Measurements from ENCODE around the gene DNAJA3. TPM values are rescaled to one million over a fixed set of nuclear protein-coding genes. Genes with fewer than 3 reads are reported as not detected.

Gene DNAJA3
- total RNA-seq, 2 experiments from 2014 or later = 86.8 to 101 TPM

- POLR2A ChIA-PET = interaction anchor here (1.0 kb wide), 1 partner anchor 16 kb away, joined by 3 read pairs; no protein-coding TSS in a partner anchor
- Mint-ChIP-seq H3K4me1 (ENCODE audit: low read depth) (peaks cover 2% of the 10 kb centered on the region), H3K27me3 (no peaks in the 10 kb centered on the region), H3K9me3 (no peaks in the 10 kb centered on the region), H3K4me3 (no peak overlapping the region), H3K27ac (no peak overlapping the region), H3K36me3 (ENCODE audit: low read depth) (peaks cover 3% of the 10 kb centered on the region)
- CTCF ChIA-PET = interaction anchor here (1.1 kb wide), 1 partner anchor 20 kb away, joined by 4 read pairs; no protein-coding TSS in a partner anchor
- TF ChIP-seq CTCF (IDR thresholded peaks at IDR 0.05) = no peak
- ATAC-seq (no peak), DNase-seq (no peak)
- intact Hi-C loops (cut with micrococcal nuclease) = no loop called here
Observed at GRCh38 chr16:4381935-4382794, 43.5 kb upstream of the DNAJA3 start.

GRCh38 chr16:4382795-4383357 lies 42.8 kb upstream of the DNAJA3 start:
- CTCF ChIA-PET = no interaction called here
- POLR2A ChIA-PET = no interaction called here
- Mint-ChIP-seq H3K36me3 (ENCODE audit: low read depth) (peaks cover 3% of the 10 kb centered on the region), H3K9me3 (no peaks in the 10 kb centered on the region), H3K27me3 (no peaks in the 10 kb centered on the region), H3K4me1 (ENCODE audit: low read depth) (peaks cover under 1% of the 10 kb centered on the region), H3K4me3 (no peak overlapping the region), H3K27ac (no peak overlapping the region)
- no peak for DNase-seq
- intact Hi-C loops (cut with micrococcal nuclease) = no loop called here
- no peak for TF ChIP-seq CTCF (IDR thresholded peaks at IDR 0.05)
- no peak for ATAC-seq

GRCh38 chr16:4383591-4384444 lies 41.9 kb upstream of the DNAJA3 start:
- H3K27me3 Mint-ChIP-seq = no peaks in the 10 kb centered on the region
- no peak overlapping the region for H3K27ac Mint-ChIP-seq
- no peak for TF ChIP-seq CTCF (IDR thresholded peaks at IDR 0.05)
- ChIA-PET CTCF (no interaction called here), POLR2A (interaction anchor here (1.0 kb wide), 1 partner anchor 10 kb away, joined by 3 read pairs; no protein-coding TSS in a partner anchor)
- no peak for ATAC-seq
- intact Hi-C loops (cut with micrococcal nuclease) = no loop called here
- H3K9me3 Mint-ChIP-seq = no peaks in the 10 kb centered on the region
- no peaks in the 10 kb centered on the region for H3K4me1 Mint-ChIP-seq (ENCODE audit: low read depth)
- no peak for DNase-seq
- peaks cover 3% of the 10 kb centered on the region for H3K36me3 Mint-ChIP-seq (ENCODE audit: low read depth)
- H3K4me3 Mint-ChIP-seq = no peak overlapping the region

- H3K27me3 Mint-ChIP-seq = no peaks in the 10 kb centered on the region
- no peaks in the 10 kb centered on the region for H3K9me3 Mint-ChIP-seq
- no peak overlapping the region for H3K27ac Mint-ChIP-seq
- H3K4me1 Mint-ChIP-seq (ENCODE audit: low read depth) = no peaks in the 10 kb centered on the region
- H3K36me3 Mint-ChIP-seq (ENCODE audit: low read depth) = peaks cover 3% of the 10 kb centered on the region
- CTCF ChIA-PET = interaction anchor here (1.5 kb wide), 2 partner anchors 18 to 19 kb away, joined by 4 to 5 read pairs; no protein-coding TSS in a partner anchor
- no peak for TF ChIP-seq CTCF (IDR thresholded peaks at IDR 0.05)
- ATAC-seq (no peak), DNase-seq (no peak)
- POLR2A ChIA-PET = interaction anchor here (1.0 kb wide), 1 partner anchor 11 kb away, joined by 3 read pairs; no protein-coding TSS in a partner anchor
- no peak overlapping the region for H3K4me3 Mint-ChIP-seq
- intact Hi-C loops (cut with micrococcal nuclease) = no loop called here
Observed at GRCh38 chr16:4384509-4384942, 41.1 kb upstream of the DNAJA3 start.

Measured in activated CD8-positive, alpha-beta T cell treated with anti-CD3 and anti-CD28 coated beads for 36 hours (primary cell).